ENCODE results near the gene CFAP157. TPM values are rescaled to one million over a fixed set of nuclear protein-coding genes. Genes with fewer than 3 reads are reported as not detected.

The CFAP157 gene
- total RNA-seq, 4 donors from 2014 or later, result 0.90 to 1.2 TPM; not detected in 2

DNA sequence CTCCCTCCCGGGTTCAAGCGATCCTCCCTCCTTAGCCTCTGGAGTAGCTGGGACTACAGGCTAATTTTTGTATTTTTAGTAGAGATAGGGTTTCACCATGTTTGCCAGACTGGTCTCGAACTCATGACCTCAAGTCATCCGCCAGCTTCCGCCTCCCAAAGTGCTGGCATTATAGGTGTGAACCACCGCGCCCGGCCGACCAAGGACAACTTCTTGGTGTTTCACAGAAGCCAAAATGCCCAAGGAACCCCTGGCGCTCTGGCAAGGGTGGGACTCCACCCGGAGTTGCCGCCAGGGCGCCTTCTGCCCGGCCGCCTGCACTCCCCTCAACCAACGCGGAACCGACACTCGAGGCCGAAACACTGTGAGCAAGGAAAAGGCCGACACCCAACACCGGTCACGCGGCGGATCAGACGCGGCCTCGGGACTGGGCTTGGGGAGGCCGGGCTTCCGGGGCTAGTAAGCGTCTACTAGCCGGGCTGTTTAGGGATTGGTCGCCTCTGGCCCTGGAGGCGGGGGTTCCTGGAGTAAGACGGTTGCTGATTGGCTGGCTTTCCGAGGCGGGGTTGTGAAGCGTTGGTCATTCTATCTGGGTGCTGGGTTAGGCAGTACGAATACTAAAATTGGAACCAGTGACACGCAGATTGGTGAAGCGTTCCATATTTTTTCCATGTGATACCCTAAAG, 7.7 kb upstream of the CFAP157 start:
- H3K36me3 ChIP-seq, result peaks cover 0 to 6% (median 0%) of the 10 kb centered on the region in 3 donors
- peaks cover 0 to 26% (median 3%) of the 10 kb centered on the region in 4 donors for H3K4me1 ChIP-seq
- H3K9me3 ChIP-seq, result no peaks in the 10 kb centered on the region
- no peaks in the 10 kb centered on the region for H3K27me3 ChIP-seq
- H3K27ac ChIP-seq, result peak overlapping the region; percentile 78 to 95 (median 91)
- DNase-seq (ENCODE audit: low spot score in 2 of 2), result peak; percentile 96 to 98
- H3K4me3 ChIP-seq, result peak overlapping the region; percentile 21 to 49 (median 44)
- 14 to 25% methylated on average over 25 to 40 of the region's 41 CpGs for WGBS, 2 donors
- TF ChIP-seq EP300 (IDR thresholded peaks at IDR 0.05) (peak; percentile 68 to 90), POLR2A (IDR thresholded peaks at IDR 0.05) (peak; percentile 48 to 76)
- TF ChIP-seq, protein P1, sequence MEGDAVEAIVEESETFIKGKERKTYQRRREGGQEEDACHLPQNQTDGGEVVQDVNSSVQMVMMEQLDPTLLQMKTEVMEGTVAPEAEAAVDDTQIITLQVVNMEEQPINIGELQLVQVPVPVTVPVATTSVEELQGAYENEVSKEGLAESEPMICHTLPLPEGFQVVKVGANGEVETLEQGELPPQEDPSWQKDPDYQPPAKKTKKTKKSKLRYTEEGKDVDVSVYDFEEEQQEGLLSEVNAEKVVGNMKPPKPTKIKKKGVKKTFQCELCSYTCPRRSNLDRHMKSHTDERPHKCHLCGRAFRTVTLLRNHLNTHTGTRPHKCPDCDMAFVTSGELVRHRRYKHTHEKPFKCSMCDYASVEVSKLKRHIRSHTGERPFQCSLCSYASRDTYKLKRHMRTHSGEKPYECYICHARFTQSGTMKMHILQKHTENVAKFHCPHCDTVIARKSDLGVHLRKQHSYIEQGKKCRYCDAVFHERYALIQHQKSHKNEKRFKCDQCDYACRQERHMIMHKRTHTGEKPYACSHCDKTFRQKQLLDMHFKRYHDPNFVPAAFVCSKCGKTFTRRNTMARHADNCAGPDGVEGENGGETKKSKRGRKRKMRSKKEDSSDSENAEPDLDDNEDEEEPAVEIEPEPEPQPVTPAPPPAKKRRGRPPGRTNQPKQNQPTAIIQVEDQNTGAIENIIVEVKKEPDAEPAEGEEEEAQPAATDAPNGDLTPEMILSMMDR (IDR thresholded peaks at IDR 0.05), result peak in 2 of 5 experiments; percentile 68 to 72

DNA sequence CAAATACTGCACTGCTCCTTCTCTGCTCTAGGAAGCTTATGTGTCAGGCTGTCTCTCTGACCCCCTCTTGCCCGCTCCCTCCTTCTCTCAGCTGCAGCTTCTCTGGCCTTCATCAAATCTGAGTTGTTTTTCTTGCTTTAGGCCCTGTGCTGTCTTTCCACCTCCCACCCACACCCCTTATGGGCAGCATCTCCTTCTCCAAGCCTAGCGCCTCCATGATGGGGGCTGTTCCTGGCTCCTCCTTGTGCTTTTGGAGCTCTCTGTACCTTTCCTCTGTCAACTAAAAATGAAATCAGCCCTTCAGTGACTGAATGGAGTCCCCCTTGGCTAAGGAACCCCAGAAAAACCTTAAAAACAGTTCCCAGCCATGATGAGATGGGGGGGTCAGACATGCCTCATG, 6.6 kb upstream of the CFAP157 start:
- peak overlapping the region in 2 of 4 donors; percentile 95 for H3K27ac ChIP-seq
- 96% methylated on average over 2 of the region's 2 CpGs for WGBS, 2 donors
- H3K27me3 ChIP-seq, result peaks cover 0 to under 1% of the 10 kb centered on the region in 2 donors
- TF ChIP-seq, protein P1 (IDR thresholded peaks at IDR 0.05), result no peak
- no peak for TF ChIP-seq POLR2A (IDR thresholded peaks at IDR 0.05)
- no peak for TF ChIP-seq EP300 (IDR thresholded peaks at IDR 0.05)
- no peak for DNase-seq (ENCODE audit: low spot score in 2 of 2)
- no peaks in the 10 kb centered on the region for H3K36me3 ChIP-seq
- no peaks in the 10 kb centered on the region for H3K9me3 ChIP-seq
- H3K4me3 ChIP-seq, result no peak overlapping the region
- H3K4me1 ChIP-seq, result peaks cover 0 to 25% (median 3%) of the 10 kb centered on the region in 4 donors

DNA sequence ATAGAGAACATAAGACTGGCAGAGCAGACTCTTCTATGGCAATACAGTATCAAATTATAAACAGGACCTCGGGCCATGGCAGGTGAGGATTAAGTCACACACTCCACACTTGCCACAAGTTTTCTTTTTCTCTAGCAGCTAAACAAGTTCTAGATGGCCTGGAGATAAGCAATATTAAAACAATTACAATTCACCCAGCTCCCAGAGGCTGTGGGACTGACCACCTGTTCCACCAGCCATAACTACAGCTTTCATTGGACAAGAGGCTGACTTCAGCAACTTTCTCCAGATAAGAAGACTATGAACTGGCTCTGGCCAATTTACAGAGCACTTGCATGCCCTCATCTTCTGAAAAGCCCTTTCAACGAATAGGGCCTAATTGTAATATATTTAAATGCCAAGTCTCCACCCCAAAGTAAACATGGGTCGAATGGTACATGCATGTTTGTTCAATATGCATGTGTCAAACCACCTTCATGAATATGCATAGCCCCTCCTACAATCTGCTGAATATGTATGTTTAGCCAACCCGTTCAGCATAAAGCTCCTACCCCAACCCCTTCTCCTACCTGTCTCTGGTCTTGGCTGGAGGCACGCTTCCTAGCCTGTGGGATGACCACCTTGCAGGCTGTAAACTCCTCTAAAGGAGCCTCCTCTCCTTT, 6.1 kb upstream of the CFAP157 start:
- Histone ChIP-seq H3K4me1 (peaks cover 0 to 19% (median 3%) of the 10 kb centered on the region in 4 donors), H3K27me3 (peaks cover 0 to 7% of the 10 kb centered on the region in 2 donors), H3K36me3 (no peaks in the 10 kb centered on the region), H3K27ac (no peak overlapping the region), H3K9me3 (no peaks in the 10 kb centered on the region), H3K4me3 (no peak overlapping the region)
- DNase-seq (ENCODE audit: low spot score in 2 of 2), result no peak
- 75 to 79% methylated on average over 5 of the region's 5 CpGs for WGBS, 2 donors
- TF ChIP-seq POLR2A (IDR thresholded peaks at IDR 0.05) (no peak), EP300 (IDR thresholded peaks at IDR 0.05) (no peak)
- TF ChIP-seq, protein P1 (IDR thresholded peaks at IDR 0.05), result no peak

DNA sequence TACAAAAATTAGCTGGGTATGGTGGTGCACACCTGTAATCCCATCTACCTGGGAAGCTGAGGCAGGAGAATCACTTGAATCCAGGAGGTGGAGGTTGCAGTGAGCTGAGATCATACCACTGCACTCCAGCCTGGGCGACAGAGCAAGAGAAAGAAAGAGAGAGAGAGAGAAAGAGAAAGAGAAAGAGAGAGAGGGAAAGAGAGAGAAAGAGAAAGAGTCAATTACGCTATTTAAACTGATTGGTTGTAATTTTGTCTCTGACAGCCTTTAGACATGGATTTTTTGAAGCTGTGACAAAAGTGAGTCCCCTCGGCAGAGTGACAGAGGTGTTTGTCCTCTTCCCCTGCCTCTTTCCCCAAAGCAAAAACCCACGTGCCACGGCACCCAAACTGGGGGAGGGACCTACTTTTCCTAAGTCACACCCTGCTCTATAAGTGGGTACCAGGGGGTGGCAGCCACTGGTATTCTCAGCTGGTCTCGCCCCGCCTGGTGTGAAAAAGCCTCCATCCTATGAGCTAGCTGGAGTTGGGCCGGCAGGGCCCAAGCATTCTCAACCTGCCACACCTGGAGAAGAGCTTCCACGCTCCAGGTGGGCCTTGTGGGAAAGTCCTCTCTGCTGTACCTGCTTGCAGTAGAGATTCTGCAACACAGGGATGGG, 3.4 kb upstream of the CFAP157 start:
- no peaks in the 10 kb centered on the region for H3K36me3 ChIP-seq
- H3K27me3 ChIP-seq, result peaks cover 0 to 9% of the 10 kb centered on the region in 2 donors
- no peaks in the 10 kb centered on the region for H3K9me3 ChIP-seq
- H3K4me1 ChIP-seq, result peaks cover 0 to 16% (median 3%) of the 10 kb centered on the region in 4 donors
- 66 to 71% methylated on average over 9 of the region's 9 CpGs for WGBS, 2 donors
- no peak overlapping the region for H3K4me3 ChIP-seq
- no peak for DNase-seq (ENCODE audit: low spot score in 2 of 2)
- H3K27ac ChIP-seq, result no peak overlapping the region
- TF ChIP-seq, protein P1 (IDR thresholded peaks at IDR 0.05), result no peak
- TF ChIP-seq EP300 (IDR thresholded peaks at IDR 0.05) (no peak), POLR2A (IDR thresholded peaks at IDR 0.05) (no peak)
